CD4-positive, alpha-beta T cell (primary cell): ENCODE measurements around the gene NPTN. TPM values are rescaled to one million over a fixed set of nuclear protein-coding genes. Genes with fewer than 3 reads are reported as not detected.

Experiments used
- ATAC-seq: fragments of 200-7000 bp; cut with Tn5 transposase; one replicate; pipeline ENCODE4 v1.10.0; 2022; ENCODE audit warnings: mild to moderate bottlenecking; ENCODE audit not compliant: poor library complexity
- CTCF ChIA-PET: fragments of 350-600 bp; sonication (Branson Sonifier 250); formaldehyde crosslinking; loops from one replicate; lab custom pipeline; 2021; ENCODE audit warnings: antibody characterized with exemption, inconsistent platforms; lab: Charles Lee
- POLR2A ChIA-PET: fragments of 350-600 bp; sonication (Branson Sonifier 250); formaldehyde crosslinking; loops from one replicate; lab custom pipeline; 2021; ENCODE audit warnings: antibody characterized with exemption, inconsistent platforms; lab: Charles Lee
- DNase-seq, 14 experiments: peaks; one replicate each; pipeline ENCODE4 v3.0.0-alpha.2; 2013 to 2020; ENCODE audit warnings: mixed read lengths in 2 of 14
- H3K27ac ChIP-seq, 2 donors: one replicate each; pipeline versions ENCODE4 v1.5.1 to v1.7.0; 2013; ENCODE audit warnings: low read length in 2 of 2, low read depth in 1 of 2, mild to moderate bottlenecking in 1 of 2
- H3K27me3 ChIP-seq, 2 experiments: 1 replicate in 1 of 2; 2 replicates in 1 of 2; pipeline versions ENCODE4 v1.6.1 to v1.7.0; 2013; ENCODE audit warnings: low read length in 2 of 2, control low read depth in 1 of 2, mild to moderate bottlenecking in 1 of 2, moderate library complexity in 1 of 2; ENCODE audit not compliant: insufficient read depth in 2 of 2, control insufficient read depth in 1 of 2
- H3K36me3 ChIP-seq: one replicate; pipeline ENCODE4 v1.6.1; 2013; ENCODE audit warnings: low read length, control low read depth; ENCODE audit not compliant: insufficient read depth
- H3K4me1 ChIP-seq: one replicate; pipeline ENCODE4 v1.6.1; 2013; ENCODE audit warnings: low read length, control low read depth; ENCODE audit not compliant: insufficient read depth
- H3K4me3 ChIP-seq: one replicate; pipeline ENCODE4 v1.5.1; 2013; ENCODE audit warnings: mild to moderate bottlenecking, low read length, moderate library complexity
- H3K9me3 ChIP-seq, 2 experiments: 1 replicate in 1 of 2; 2 replicates in 1 of 2; pipeline versions ENCODE4 v1.6.1 to v1.7.0; 2013; ENCODE audit warnings: low read length in 2 of 2, mild to moderate bottlenecking in 2 of 2, control low read depth in 1 of 2, moderate library complexity in 1 of 2; ENCODE audit not compliant: control insufficient read depth in 1 of 2, insufficient read depth in 1 of 2
- H3K27ac Mint-ChIP-seq: one replicate; pipeline ENCODE4 v1.8.0; 2020; ENCODE audit warnings: mixed read lengths
- H3K27me3 Mint-ChIP-seq: one replicate; pipeline ENCODE4 v1.8.0; 2021; ENCODE audit warnings: mixed read lengths
- H3K36me3 Mint-ChIP-seq: one replicate; pipeline ENCODE4 v1.8.0; 2021; ENCODE audit warnings: low read depth, mixed read lengths
- H3K4me1 Mint-ChIP-seq: one replicate; pipeline ENCODE4 v1.8.0; 2021; ENCODE audit warnings: low read depth, mixed read lengths
- H3K4me3 Mint-ChIP-seq: one replicate; pipeline ENCODE4 v1.8.0; 2020; ENCODE audit warnings: mild to moderate bottlenecking, mixed read lengths
- H3K9me3 Mint-ChIP-seq: one replicate; pipeline ENCODE4 v1.8.0; 2020; ENCODE audit warnings: mixed read lengths
- CTCF ChIP-seq: fragments of 200-600 bp; IDR thresholded peaks from one replicate; pipeline ENCODE4 v1.8.0; 2022; ENCODE audit warnings: antibody characterized with exemption, mild to moderate bottlenecking
- intact Hi-C, 2 experiments: fragments of 100-400 bp; cut with DNase I in 1 of 2; cut with micrococcal nuclease in 1 of 2; formaldehyde crosslinking; loops; one replicate each; pipeline versions ENCODE4 v1.15.1 to v1.9.0; 2023 to 2025; cut with DNase I, micrococcal nuclease
- total RNA-seq, 174 experiments: library from RNA in 2 of 174; stranded (reverse) in 2 of 174; gene quantifications; one replicate each; pipeline ENCODE4 v1.2.3 and lab custom pipeline; 2021 to 2026

NPTN gene
- total RNA-seq, 2 experiments from 2014 or later, result 9.3 to 13.5 TPM

GRCh38 chr15:73573037-73573436 lies 60.2 kb downstream of the NPTN start:
- H3K9me3 Mint-ChIP-seq, result no peaks in the 10 kb centered on the region
- intact Hi-C loops, result no loop called here
- no peaks in the 10 kb centered on the region for H3K27me3 Mint-ChIP-seq
- H3K27ac ChIP-seq, result no peak overlapping the region
- peaks cover 60% of the 10 kb centered on the region for H3K36me3 ChIP-seq
- H3K27ac Mint-ChIP-seq, result no peak overlapping the region
- no peaks in the 10 kb centered on the region for H3K27me3 ChIP-seq
- no peak overlapping the region for H3K4me3 ChIP-seq
- no peak for TF ChIP-seq CTCF
- no peaks in the 10 kb centered on the region for H3K9me3 ChIP-seq
- H3K4me3 Mint-ChIP-seq, result no peak overlapping the region
- H3K36me3 Mint-ChIP-seq, result peaks cover 89% of the 10 kb centered on the region
- POLR2A ChIA-PET, result no interaction called here
- no peaks in the 10 kb centered on the region for H3K4me1 ChIP-seq
- no peak for ATAC-seq
- H3K4me1 Mint-ChIP-seq, result no peaks in the 10 kb centered on the region
- DNase-seq, result no peak
- CTCF ChIA-PET, result no interaction called here

GRCh38 chr15:73572296-73572695 lies 60.9 kb downstream of the NPTN start:
- H3K4me1 ChIP-seq, result no peaks in the 10 kb centered on the region
- H3K27me3 ChIP-seq, result no peaks in the 10 kb centered on the region
- H3K36me3 ChIP-seq, result peaks cover 67% of the 10 kb centered on the region

GRCh38 chr15:73571346-73571745 lies 61.8 kb downstream of the NPTN start:
- DNase-seq (no peak), ATAC-seq (no peak)
- Mint-ChIP-seq H3K27ac (no peak overlapping the region), H3K4me3 (no peak overlapping the region), H3K27me3 (no peaks in the 10 kb centered on the region), H3K36me3 (peaks cover 94% of the 10 kb centered on the region), H3K4me1 (no peaks in the 10 kb centered on the region), H3K9me3 (no peaks in the 10 kb centered on the region)
- H3K4me1 ChIP-seq, result no peaks in the 10 kb centered on the region
- H3K36me3 ChIP-seq, result peaks cover 76% of the 10 kb centered on the region
- no peaks in the 10 kb centered on the region for H3K9me3 ChIP-seq
- H3K4me3 ChIP-seq, result no peak overlapping the region
- no peak for TF ChIP-seq CTCF
- POLR2A ChIA-PET, result interaction anchor here (0.6 kb wide), 1 partner anchor 61 kb away, joined by 4 read pairs; no protein-coding TSS in a partner anchor
- intact Hi-C loops, result no loop called here
- no peaks in the 10 kb centered on the region for H3K27me3 ChIP-seq
- H3K27ac ChIP-seq, result no peak overlapping the region
- CTCF ChIA-PET, result interaction anchor here (1.0 kb wide), 1 partner anchor 15 kb away, joined by 3 read pairs; no protein-coding TSS in a partner anchor

More at GRCh38 chr15:73572296-73572695, 60.9 kb downstream of the NPTN start:
- Mint-ChIP-seq H3K4me3 (no peak overlapping the region), H3K27ac (no peak overlapping the region), H3K27me3 (no peaks in the 10 kb centered on the region), H3K9me3 (no peaks in the 10 kb centered on the region), H3K4me1 (no peaks in the 10 kb centered on the region), H3K36me3 (peaks cover 89% of the 10 kb centered on the region)
- TF ChIP-seq CTCF, result no peak
- POLR2A ChIA-PET, result no interaction called here
- DNase-seq, result no peak
- intact Hi-C loops, result no loop called here
- no peak overlapping the region for H3K4me3 ChIP-seq
- H3K27ac ChIP-seq, result no peak overlapping the region
- H3K9me3 ChIP-seq, result no peaks in the 10 kb centered on the region
- CTCF ChIA-PET, result interaction anchor here (1.0 kb wide), 1 partner anchor 14 kb away, joined by 3 read pairs; no protein-coding TSS in a partner anchor
- no peak for ATAC-seq
